ENCODE data around the gene ZNF100.
"Not testable (repeated sequence)": the region's sequence is repeated elsewhere in the genome, so short reads cannot be mapped to it uniquely, and the experiment has no call there.

Gene ZNF100

GRCh38 chr19:21767065-21767800 is at the start of gene ZNF100:
Gene ZNF100 (minus strand): TSS chr19:21767579. CDS start chr19:21767429, 150 bp downstream.
- DNase-seq: peak; percentile 90

GRCh38 chr19:21812448-21812847 is 45.1 kb upstream of the ZNF100 start:
- no peak for DNase-seq

GRCh38 chr19:21808400-21809000 is 41.1 kb upstream of the ZNF100 start:
- DNase-seq: not testable (repeated sequence)

- no peak for DNase-seq
Measured at GRCh38 chr19:21789466-21790085, 22.2 kb upstream of the ZNF100 start.

GRCh38 chr19:21786936-21787335 is 19.6 kb upstream of the ZNF100 start:
- no peak for DNase-seq

- not testable (repeated sequence) for DNase-seq
Measured at GRCh38 chr19:21775792-21776191, 8.4 kb upstream of the ZNF100 start.

GRCh38 chr19:21766705-21767064 is 694 bp downstream of the ZNF100 start:
- peak; percentile 29 for DNase-seq

- peak; percentile 31 for DNase-seq
Measured at GRCh38 chr19:21765151-21765550, 2.2 kb downstream of the ZNF100 start.

GRCh38 chr19:21761547-21761946 is 5.8 kb downstream of the ZNF100 start:
- not testable (repeated sequence) for DNase-seq

- no peak for DNase-seq
Measured at GRCh38 chr19:21758296-21758695, 9.1 kb downstream of the ZNF100 start.

- not testable (repeated sequence) for DNase-seq
Measured at GRCh38 chr19:21755555-21755954, 11.8 kb downstream of the ZNF100 start.

GRCh38 chr19:21751384-21751783 is 16.0 kb downstream of the ZNF100 start:
- DNase-seq: no peak

- no peak for DNase-seq
Measured at GRCh38 chr19:21750586-21751128, 16.7 kb downstream of the ZNF100 start.

GRCh38 chr19:21749090-21749489 is 18.3 kb downstream of the ZNF100 start:
- no peak for DNase-seq

GRCh38 chr19:21748088-21748487 is 19.3 kb downstream of the ZNF100 start:
- DNase-seq: no peak

- no peak for DNase-seq
Measured at GRCh38 chr19:21740559-21740958, 26.8 kb downstream of the ZNF100 start.

- DNase-seq: not testable (repeated sequence)
Measured at GRCh38 chr19:21726942-21727747, 40.2 kb downstream of the ZNF100 start.

- DNase-seq: no peak
Measured at GRCh38 chr19:21713761-21714160, 53.6 kb downstream of the ZNF100 start.

- no peak for DNase-seq
Measured at GRCh38 chr19:21709464-21709863, 57.9 kb downstream of the ZNF100 start.

GRCh38 chr19:21707878-21708277 is 59.5 kb downstream of the ZNF100 start:
- not testable (repeated sequence) for DNase-seq

GRCh38 chr19:21707065-21707464 is 60.3 kb downstream of the ZNF100 start:
- no peak for DNase-seq

- no peak for DNase-seq
Measured at GRCh38 chr19:21705393-21705792, 62.0 kb downstream of the ZNF100 start.

GRCh38 chr19:21704320-21704719 is 63.1 kb downstream of the ZNF100 start:
- DNase-seq: no peak

All from stimulated activated CD8-positive, alpha-beta memory T cell treated with anti-CD3 and anti-CD28 coated beads, Interleukin-4, amount 100 ng/mL, for 48 hours (primary cell).